ENCODE measurements around the gene ARL4A. TPM values are rescaled to one million over a fixed set of nuclear protein-coding genes. Genes with fewer than 3 reads are reported as not detected.

ARL4A gene
- total and polyA plus RNA-seq, 2 of the 8 experiments (the other 6 are each of a cell fraction or from before 2014, with no cell fraction given) = 14.5 to 29.2 TPM

DNA sequence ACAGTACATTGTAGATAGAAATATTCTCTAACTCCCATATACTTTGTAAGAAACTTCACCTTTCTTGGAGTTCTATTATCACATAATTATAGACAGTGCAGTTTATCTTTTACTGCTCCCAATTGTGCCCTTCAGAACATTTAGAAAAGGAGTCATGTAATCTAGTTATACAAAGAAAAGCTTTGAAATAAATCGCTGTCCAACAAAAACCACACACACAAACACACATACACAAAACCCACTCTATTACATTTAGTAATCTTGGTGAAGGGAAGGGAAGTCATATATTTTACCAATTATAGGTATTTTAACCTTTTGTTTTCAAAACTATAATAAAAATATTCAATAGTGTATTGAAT is 26.9 kb downstream of the ARL4A start:
- no peaks in the 10 kb centered on the region for H3K36me3 ChIP-seq (ENCODE audit: control insufficient read depth in 2 of 4, insufficient read depth in 4 of 4, low read length in 3 of 4)
- H3K79me2 ChIP-seq (ENCODE audit: control insufficient read depth in 1 of 2, insufficient read depth in 2 of 2, low read length in 2 of 2) = no peaks in the 10 kb centered on the region
- H3K4ac ChIP-seq (replicated peaks; ENCODE audit: insufficient read length, low read depth, low read length) = no peak overlapping the region
- H2BK20ac ChIP-seq (ENCODE audit: low read length) = no peak overlapping the region
- CTCF ChIA-PET (ENCODE audit: partially characterized antibody) = no interaction called here
- peaks cover 6 to 12% (median 10%) of the 10 kb centered on the region in 4 experiments for H3K4me1 ChIP-seq (replicated peaks in 1 of 4; ENCODE audit: control insufficient read depth in 3 of 4, insufficient read depth in 4 of 4, low read length in 3 of 4)
- no peak overlapping the region for H2BK5ac ChIP-seq (ENCODE audit: low read depth, low read length)
- no peak overlapping the region for H3K18ac ChIP-seq (ENCODE audit: extremely low read depth, low read length)
- FAIRE-seq = no peak
- no peak overlapping the region for H2AFZ ChIP-seq (ENCODE audit: low read length)
- peaks cover 0 to 3% (median 0%) of the 10 kb centered on the region in 4 experiments; a peak in 1 of 7 replicates for H3K27me3 ChIP-seq (replicated peaks in 1 of 4; ENCODE audit: control insufficient read depth in 3 of 4, extremely low read depth in 1 of 4, insufficient read depth in 3 of 4, low read length in 3 of 4)
- POLR2A ChIA-PET (ENCODE audit: partially characterized antibody) = no interaction called here
- H2AK5ac ChIP-seq (ENCODE audit: low read depth, low read length) = no peak overlapping the region
- no peak overlapping the region for H3K56ac ChIP-seq (replicated peaks; ENCODE audit: insufficient read length, low read depth, low read length)
- H3K14ac ChIP-seq (ENCODE audit: insufficient read length) = no peak overlapping the region
- no peak overlapping the region for H2BK15ac ChIP-seq (ENCODE audit: low read length)
- H3K4me3 ChIP-seq (ENCODE audit: extremely low read depth in 1 of 4, insufficient read depth in 2 of 4, low read depth in 3 of 4, low read length in 4 of 4) = no peak overlapping the region
- H3K9me3 ChIP-seq (ENCODE audit: insufficient read depth in 2 of 2, low read depth in 1 of 2, low read length in 1 of 2) = no peaks in the 10 kb centered on the region
- no peaks in the 10 kb centered on the region for H4K20me1 ChIP-seq (replicated peaks in 1 of 2; ENCODE audit: control insufficient read depth in 1 of 2, insufficient read depth in 2 of 2, low read length in 2 of 2)
- H3K27ac ChIP-seq (ENCODE audit: low read depth, low read length) = no peak overlapping the region
- H4K8ac ChIP-seq (ENCODE audit: extremely low read depth, insufficient read depth, low read length) = no peak overlapping the region
- no peak overlapping the region for H4K91ac ChIP-seq (replicated peaks; ENCODE audit: insufficient read length, low read length)
- no peak overlapping the region for H3K23ac ChIP-seq (ENCODE audit: insufficient read length)
- TF ChIP-seq GABPA (IDR thresholded peaks at IDR 0.05; ENCODE audit: borderline replicate concordance, insufficient read depth, low read length) = no peak
- no peak for TF ChIP-seq RNF2 (IDR thresholded peaks at IDR 0.05; ENCODE audit: borderline replicate concordance, low read depth, low read length, missing control alignments, poor library complexity, severe bottlenecking)
- no peak for TF ChIP-seq SUZ12 (IDR thresholded peaks at IDR 0.05; ENCODE audit: low read length)
- TF ChIP-seq ATF3 (IDR thresholded peaks at IDR 0.05; ENCODE audit: insufficient read depth, low read depth, low read length) = no peak
- no peak for TF ChIP-seq TCF12 (IDR thresholded peaks at IDR 0.05; ENCODE audit: low read depth, low read length)
- no peak for TF ChIP-seq EZH2 (IDR thresholded peaks at IDR 0.05; ENCODE audit: low read depth, low read length, severe bottlenecking)
- DNase-seq (ENCODE audit: low read depth in 1 of 2, low spot score in 2 of 2) = no peak
- WGBS, 2 experiments (ENCODE audit: extremely low coverage in 1 of 2, insufficient coverage in 1 of 2, insufficient read length in 1 of 2, insufficient replicate concordance in 2 of 2, low coverage in 1 of 2, low lambda C conversion rate in 2 of 2, missing lambda C conversion rate in 1 of 2) = 92% methylated on average over 1 of the region's 1 CpG; no CpG with 5 or more reads in 1 of the 2 experiments
- H2BK120ac ChIP-seq (replicated peaks; ENCODE audit: low read depth, low read length) = no peak overlapping the region
- H4K5ac ChIP-seq (ENCODE audit: insufficient read length, low read depth, low read length) = no peak overlapping the region
- H3K9ac ChIP-seq (replicated peaks in 1 of 4; ENCODE audit: extremely low read depth in 1 of 4, low read depth in 3 of 4, low read length in 3 of 4) = no peak overlapping the region
- no peak overlapping the region for H3K4me2 ChIP-seq (ENCODE audit: insufficient read depth in 1 of 2, low read depth in 2 of 2, low read length in 2 of 2)
- no peaks in the 10 kb centered on the region for H3K23me2 ChIP-seq (ENCODE audit: low read depth, low read length)
- no peak overlapping the region for H2BK12ac ChIP-seq (ENCODE audit: low read depth, low read length)
- H3K79me1 ChIP-seq (ENCODE audit: low read depth, low read length) = no peaks in the 10 kb centered on the region

Measured in H1 (cell line).